ENCODE data around the gene APOBEC3A. TPM values are rescaled to one million over a fixed set of nuclear protein-coding genes. Genes with fewer than 3 reads are reported as not detected.
"Not testable (repeated sequence)": the region's sequence is repeated elsewhere in the genome, so short reads cannot be mapped to it uniquely, and the experiment has no call there.

Gene APOBEC3A
- total RNA-seq, 3 donors from 2014 or later = 0.13 TPM; not detected in 2

DNA sequence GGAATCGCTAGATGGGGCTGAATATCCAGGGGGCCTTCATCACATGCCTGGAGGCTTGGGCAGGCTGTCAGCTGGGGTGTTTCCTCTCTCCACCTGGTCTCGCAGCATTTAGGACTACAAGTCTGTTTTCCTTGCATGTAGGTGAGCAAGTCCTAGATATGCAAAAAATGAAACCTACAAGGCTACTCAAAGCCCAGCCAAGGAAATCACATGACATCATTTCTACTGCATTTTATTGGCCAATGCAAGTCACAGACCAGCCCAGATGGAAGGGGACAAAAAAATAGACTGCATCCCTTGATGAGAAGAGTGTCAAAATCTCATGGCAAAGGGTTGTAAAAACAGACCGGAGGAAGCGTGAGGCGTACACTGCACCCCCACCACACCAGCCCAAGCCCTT is 15.1 kb downstream of the APOBEC3A start:
- Mint-ChIP-seq H3K4me1 (ENCODE audit: low read depth) (peaks cover 1% of the 10 kb centered on the region), H3K27me3 (ENCODE audit: low read depth) (peaks cover 4% of the 10 kb centered on the region), H3K4me3 (no peak overlapping the region), H3K36me3 (ENCODE audit: insufficient read depth) (no peaks in the 10 kb centered on the region), H3K9me3 (no peaks in the 10 kb centered on the region)
- no peak for ATAC-seq
- DNase-seq = no peak

DNA sequence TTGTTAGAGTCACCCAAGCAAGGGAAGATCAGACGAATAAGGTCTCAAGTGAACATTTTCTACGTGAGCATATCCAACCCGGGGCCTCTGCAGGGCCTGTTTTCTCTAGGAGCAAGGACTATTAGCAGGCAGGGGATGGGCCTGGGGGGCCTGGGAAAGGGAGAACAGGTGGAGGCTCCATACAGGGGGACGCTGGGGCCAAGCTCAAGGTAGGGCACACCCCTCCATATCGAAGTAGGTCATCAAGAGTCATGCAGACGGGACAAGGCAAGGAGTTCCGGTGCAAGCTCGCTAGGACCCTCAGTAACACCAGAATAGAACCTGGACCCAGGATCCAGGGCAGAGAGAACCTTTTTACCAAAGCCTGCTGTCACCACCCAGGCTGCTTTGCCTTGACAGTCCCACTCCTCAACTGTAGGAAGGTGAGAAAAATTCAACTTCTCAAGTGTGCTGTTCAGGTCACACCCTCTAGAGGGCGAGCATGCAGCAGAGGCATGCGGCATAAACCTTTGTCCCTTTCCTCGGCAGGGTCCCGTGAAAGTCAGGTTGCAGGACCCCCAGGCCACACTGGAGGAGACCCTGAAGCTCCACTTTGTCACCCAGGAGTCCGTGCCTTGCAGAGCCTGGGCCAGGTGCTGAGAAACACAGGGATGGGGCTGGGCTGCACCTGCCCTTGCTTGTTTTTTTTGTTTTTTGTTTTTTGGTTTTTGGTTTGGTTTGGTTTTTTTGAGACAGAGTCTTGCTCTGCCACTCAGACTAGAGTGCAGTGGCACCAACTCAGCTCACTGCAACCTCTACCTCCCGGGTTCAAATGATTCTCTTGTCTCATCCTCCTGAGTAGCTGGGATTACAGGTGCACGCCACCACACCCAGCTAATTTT is 16.1 kb downstream of the APOBEC3A start:
- H3K27me3 Mint-ChIP-seq (ENCODE audit: low read depth) = peaks cover 4% of the 10 kb centered on the region
- H3K36me3 Mint-ChIP-seq (ENCODE audit: insufficient read depth) = no peaks in the 10 kb centered on the region
- H3K4me1 Mint-ChIP-seq (ENCODE audit: low read depth) = peaks cover 1% of the 10 kb centered on the region
- no peak overlapping the region for H3K4me3 Mint-ChIP-seq
- ATAC-seq (peak; percentile 80 to 85), DNase-seq (peak; percentile 53)
- H3K9me3 Mint-ChIP-seq = no peaks in the 10 kb centered on the region

GRCh38 chr22:38974170-38974825 is 16.9 kb downstream of the APOBEC3A start:
- Mint-ChIP-seq H3K27me3 (ENCODE audit: low read depth) (peaks cover 4% of the 10 kb centered on the region), H3K4me3 (no peak overlapping the region), H3K4me1 (ENCODE audit: low read depth) (peaks cover 1% of the 10 kb centered on the region), H3K9me3 (no peaks in the 10 kb centered on the region), H3K36me3 (ENCODE audit: insufficient read depth) (no peaks in the 10 kb centered on the region)
- ATAC-seq (no peak), DNase-seq (no peak)

DNA sequence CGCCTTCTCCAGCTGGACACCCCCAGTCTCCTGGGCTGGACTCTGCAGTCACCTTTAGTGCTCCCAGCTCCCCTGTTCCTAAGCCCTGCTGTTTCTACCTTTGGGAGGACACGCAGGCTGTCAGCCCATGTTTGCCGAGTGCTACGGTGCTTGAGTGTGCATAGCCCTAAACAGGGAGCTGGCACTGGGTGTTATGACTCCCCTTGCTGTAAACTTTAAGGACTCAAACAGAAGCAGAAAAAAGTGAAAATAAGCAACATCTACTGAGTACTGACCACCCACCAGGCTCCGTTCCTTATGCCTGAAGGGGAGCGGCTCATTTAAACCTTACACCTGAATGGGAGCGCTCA is 17.4 kb downstream of the APOBEC3A start:
- DNase-seq = no peak
- H3K36me3 Mint-ChIP-seq (ENCODE audit: insufficient read depth) = no peaks in the 10 kb centered on the region
- ATAC-seq = no peak
- H3K27me3 Mint-ChIP-seq (ENCODE audit: low read depth) = peaks cover 4% of the 10 kb centered on the region
- no peaks in the 10 kb centered on the region for H3K9me3 Mint-ChIP-seq
- H3K4me1 Mint-ChIP-seq (ENCODE audit: low read depth) = peaks cover 1% of the 10 kb centered on the region
- H3K4me3 Mint-ChIP-seq = no peak overlapping the region

- H3K4me1 Mint-ChIP-seq (ENCODE audit: low read depth) = peaks cover 11% of the 10 kb centered on the region
- H3K36me3 Mint-ChIP-seq (ENCODE audit: insufficient read depth); H3K9me3 Mint-ChIP-seq; DNase-seq; ATAC-seq; H3K4me3 Mint-ChIP-seq; H3K27me3 Mint-ChIP-seq (ENCODE audit: low read depth): not testable (repeated sequence)
These were observed 19.9 kb downstream of the APOBEC3A start for GRCh38 chr22:38977289-38977688.

DNA sequence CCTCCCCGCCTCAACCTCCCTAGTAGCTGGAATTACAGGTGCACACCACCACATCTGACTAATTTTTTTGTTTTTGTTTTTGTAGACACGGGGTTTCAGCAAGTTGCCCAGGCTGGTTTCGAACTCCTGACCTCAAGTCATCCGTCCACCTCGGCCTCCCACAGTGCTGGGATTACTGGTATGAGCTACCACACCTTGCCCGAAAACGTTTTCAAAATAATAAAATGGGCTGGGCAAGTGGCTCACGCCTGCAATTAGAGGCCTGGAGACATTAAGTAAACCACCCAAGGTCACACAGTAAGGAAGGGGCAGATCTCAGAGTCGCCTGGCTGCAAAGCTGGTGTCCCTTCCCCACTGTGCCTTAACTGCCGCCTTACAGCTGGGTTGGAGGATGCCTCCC is 23.2 kb downstream of the APOBEC3A start:
- H3K36me3 Mint-ChIP-seq (ENCODE audit: insufficient read depth); ATAC-seq; H3K27me3 Mint-ChIP-seq (ENCODE audit: low read depth); DNase-seq; H3K4me3 Mint-ChIP-seq; H3K9me3 Mint-ChIP-seq: not testable (repeated sequence)
- H3K4me1 Mint-ChIP-seq (ENCODE audit: low read depth) = peaks cover 20% of the 10 kb centered on the region

- H3K4me1 Mint-ChIP-seq (ENCODE audit: low read depth) = peaks cover 20% of the 10 kb centered on the region
- ATAC-seq (peak in 1 of 2 donors; percentile 4), DNase-seq (no peak)
- H3K36me3 Mint-ChIP-seq (ENCODE audit: insufficient read depth) = no peaks in the 10 kb centered on the region
- H3K4me3 Mint-ChIP-seq = peak overlapping the region; percentile 74
- H3K9me3 Mint-ChIP-seq = peaks cover 3% of the 10 kb centered on the region
- no peaks in the 10 kb centered on the region for H3K27me3 Mint-ChIP-seq (ENCODE audit: low read depth)
These were observed 23.9 kb downstream of the APOBEC3A start for GRCh38 chr22:38981005-38981991.

GRCh38 chr22:38981992-38982927 is 24.9 kb downstream of the APOBEC3A start, which contains the start of gene APOBEC3B:
TSS of gene APOBEC3B (plus strand) at chr22:38982347. CDS start at chr22:38982454, 107 bp downstream.
- Mint-ChIP-seq H3K27me3 (ENCODE audit: low read depth) (no peaks in the 10 kb centered on the region), H3K4me1 (ENCODE audit: low read depth) (peaks cover 21% of the 10 kb centered on the region), H3K36me3 (ENCODE audit: insufficient read depth) (no peaks in the 10 kb centered on the region), H3K4me3 (peak within 1 kb of the TSS; percentile 74), H3K9me3 (peaks cover 3% of the 10 kb centered on the region)
- ATAC-seq (peak; percentile 47 to 63), DNase-seq (peak; percentile 49)

GRCh38 chr22:38984224-38984623 is 26.8 kb downstream of the APOBEC3A start:
- no peak for DNase-seq
- no peaks in the 10 kb centered on the region for H3K36me3 Mint-ChIP-seq (ENCODE audit: insufficient read depth)
- H3K27me3 Mint-ChIP-seq (ENCODE audit: low read depth) = no peaks in the 10 kb centered on the region
- no peak overlapping the region for H3K4me3 Mint-ChIP-seq
- no peak for ATAC-seq
- H3K9me3 Mint-ChIP-seq = peaks cover 3% of the 10 kb centered on the region
- peaks cover 38% of the 10 kb centered on the region for H3K4me1 Mint-ChIP-seq (ENCODE audit: low read depth)

GRCh38 chr22:38984784-38985757 is 27.7 kb downstream of the APOBEC3A start:
- DNase-seq (peak; percentile 75), ATAC-seq (peak; percentile 89 to 91)
- not testable (repeated sequence) for H3K36me3 Mint-ChIP-seq (ENCODE audit: insufficient read depth); H3K4me3 Mint-ChIP-seq; H3K27me3 Mint-ChIP-seq (ENCODE audit: low read depth); H3K9me3 Mint-ChIP-seq
- peaks cover 44% of the 10 kb centered on the region for H3K4me1 Mint-ChIP-seq (ENCODE audit: low read depth)

- H3K4me3 Mint-ChIP-seq = no peak overlapping the region
- DNase-seq (no peak), ATAC-seq (no peak)
- H3K4me1 Mint-ChIP-seq (ENCODE audit: low read depth) = peaks cover 40% of the 10 kb centered on the region
- no peaks in the 10 kb centered on the region for H3K36me3 Mint-ChIP-seq (ENCODE audit: insufficient read depth)
- H3K9me3 Mint-ChIP-seq = peaks cover 3% of the 10 kb centered on the region
- H3K27me3 Mint-ChIP-seq (ENCODE audit: low read depth) = no peaks in the 10 kb centered on the region
These were observed 29.2 kb downstream of the APOBEC3A start for GRCh38 chr22:38986629-38987028.

GRCh38 chr22:38987171-38987895 is 29.9 kb downstream of the APOBEC3A start:
- H3K9me3 Mint-ChIP-seq = peaks cover 3% of the 10 kb centered on the region
- no peaks in the 10 kb centered on the region for H3K36me3 Mint-ChIP-seq (ENCODE audit: insufficient read depth)
- H3K27me3 Mint-ChIP-seq (ENCODE audit: low read depth) = no peaks in the 10 kb centered on the region
- no peak for DNase-seq
- H3K4me3 Mint-ChIP-seq = no peak overlapping the region
- no peak for ATAC-seq
- peaks cover 34% of the 10 kb centered on the region for H3K4me1 Mint-ChIP-seq (ENCODE audit: low read depth)

All from activated T-cell treated with anti-CD3 and anti-CD28 coated beads, Interleukin-2, amount 50 U/mL, for 4 hours (primary cell).